CD4-positive, alpha-beta T cell treated with Interleukin-12 subunit alpha and Interleukin-12 subunit beta, for 1 hour (primary cell): Measurements from ENCODE around the gene CDH5.

Source experiments
- DNase-seq: peaks from one replicate; pipeline ENCODE4 v3.0.0-alpha.2; 2020

CDH5 gene

GRCh38 chr16:66419527-66419926 is 53.0 kb downstream of the CDH5 start:
- DNase-seq: no peak

- no peak for DNase-seq
Observed at GRCh38 chr16:66420396-66420795, 53.9 kb downstream of the CDH5 start.

GRCh38 chr16:66421891-66422290 is 55.4 kb downstream of the CDH5 start:
- no peak for DNase-seq

GRCh38 chr16:66422366-66422765 is 55.9 kb downstream of the CDH5 start:
- no peak for DNase-seq

GRCh38 chr16:66423177-66423576 is 56.7 kb downstream of the CDH5 start:
- no peak for DNase-seq

GRCh38 chr16:66425651-66426050 is 59.2 kb downstream of the CDH5 start:
- DNase-seq: no peak

- no peak for DNase-seq
Observed at GRCh38 chr16:66426112-66427035, 59.9 kb downstream of the CDH5 start.

- no peak for DNase-seq
Observed at GRCh38 chr16:66427036-66427860, 60.8 kb downstream of the CDH5 start, which contains the start of gene BEAN1. Gene BEAN1, plus strand, starts transcription at chr16:66427295. Its CDS starts 10,382 bp downstream, at chr16:66437677.

- no peak for DNase-seq
Observed at GRCh38 chr16:66427871-66428681, 61.6 kb downstream of the CDH5 start.

GRCh38 chr16:66428682-66429251 is 62.3 kb downstream of the CDH5 start:
- no peak for DNase-seq

GRCh38 chr16:66429290-66429962 is 62.9 kb downstream of the CDH5 start:
- DNase-seq: no peak

GRCh38 chr16:66430214-66430613 is 63.7 kb downstream of the CDH5 start:
- no peak for DNase-seq

GRCh38 chr16:66431760-66432159 is 65.3 kb downstream of the CDH5 start:
- DNase-seq: no peak

GRCh38 chr16:66432429-66432828 is 65.9 kb downstream of the CDH5 start:
- DNase-seq: no peak

- DNase-seq: no peak
Observed at GRCh38 chr16:66434619-66435430, 68.3 kb downstream of the CDH5 start.

- DNase-seq: no peak
Observed at GRCh38 chr16:66435896-66436295, 69.4 kb downstream of the CDH5 start.

GRCh38 chr16:66437391-66437945 is 71.0 kb downstream of the CDH5 start:
- no peak for DNase-seq

GRCh38 chr16:66438536-66438935 is 72.0 kb downstream of the CDH5 start:
- DNase-seq: no peak

GRCh38 chr16:66439051-66439730 is 72.7 kb downstream of the CDH5 start:
- no peak for DNase-seq

GRCh38 chr16:66440271-66440802 is 73.8 kb downstream of the CDH5 start:
- DNase-seq: no peak
